PC-9 (cell line): ENCODE results near the gene STX1A.

Experiments
- EZH2 ChIP-seq: fragments of 200-600 bp; sonication (generic); IDR thresholded peaks from 2 replicates; pipeline ENCODE4 v1.8.0; 2017; ENCODE audit warnings: antibody characterized with exemption, low read depth
- TF ChIP-seq, protein P1 (sequence below): fragments of 200-600 bp; sonication (generic); conservative IDR thresholded peaks from 2 replicates; pipeline ENCODE4 v1.6.1; 2017; ENCODE audit warnings: mixed run types, antibody characterized with exemption, mild to moderate bottlenecking, moderate library complexity

DNA sequence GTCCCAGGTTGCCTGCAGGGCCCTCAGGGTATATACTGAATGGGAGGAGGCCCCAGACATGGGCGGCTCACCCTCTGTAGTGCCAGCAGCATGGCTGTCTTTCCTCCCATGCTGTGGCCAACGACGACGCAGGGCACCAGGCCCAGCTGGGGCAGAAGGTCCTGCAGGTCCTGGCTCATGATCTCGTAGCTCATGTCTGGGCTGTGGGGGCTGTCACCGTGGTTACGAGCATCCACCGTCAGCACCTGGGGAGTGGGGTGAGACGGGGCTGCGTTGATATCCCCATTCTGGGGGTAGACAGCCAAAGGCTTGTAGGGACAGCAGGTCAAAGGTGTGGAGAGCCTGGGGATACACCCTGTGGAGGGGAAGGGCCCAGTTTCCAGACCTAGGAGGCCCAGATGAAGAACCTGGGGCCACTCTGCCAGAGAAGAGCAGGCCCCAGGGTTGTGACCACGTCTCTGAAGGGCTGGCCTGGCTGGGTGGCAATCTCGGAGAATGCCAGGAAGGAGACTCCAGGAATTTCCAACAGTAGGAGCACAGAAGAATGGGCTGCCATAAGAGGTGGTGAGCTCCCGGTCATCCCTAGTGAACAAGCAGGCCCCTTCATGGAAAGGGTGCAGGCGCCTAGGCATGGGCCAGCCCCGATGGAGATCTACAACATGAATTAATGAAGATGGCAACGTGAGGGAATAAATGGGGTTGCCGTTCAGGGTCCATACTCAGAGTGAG, 18.2 kb upstream of the STX1A start:
- TF ChIP-seq, protein P1, sequence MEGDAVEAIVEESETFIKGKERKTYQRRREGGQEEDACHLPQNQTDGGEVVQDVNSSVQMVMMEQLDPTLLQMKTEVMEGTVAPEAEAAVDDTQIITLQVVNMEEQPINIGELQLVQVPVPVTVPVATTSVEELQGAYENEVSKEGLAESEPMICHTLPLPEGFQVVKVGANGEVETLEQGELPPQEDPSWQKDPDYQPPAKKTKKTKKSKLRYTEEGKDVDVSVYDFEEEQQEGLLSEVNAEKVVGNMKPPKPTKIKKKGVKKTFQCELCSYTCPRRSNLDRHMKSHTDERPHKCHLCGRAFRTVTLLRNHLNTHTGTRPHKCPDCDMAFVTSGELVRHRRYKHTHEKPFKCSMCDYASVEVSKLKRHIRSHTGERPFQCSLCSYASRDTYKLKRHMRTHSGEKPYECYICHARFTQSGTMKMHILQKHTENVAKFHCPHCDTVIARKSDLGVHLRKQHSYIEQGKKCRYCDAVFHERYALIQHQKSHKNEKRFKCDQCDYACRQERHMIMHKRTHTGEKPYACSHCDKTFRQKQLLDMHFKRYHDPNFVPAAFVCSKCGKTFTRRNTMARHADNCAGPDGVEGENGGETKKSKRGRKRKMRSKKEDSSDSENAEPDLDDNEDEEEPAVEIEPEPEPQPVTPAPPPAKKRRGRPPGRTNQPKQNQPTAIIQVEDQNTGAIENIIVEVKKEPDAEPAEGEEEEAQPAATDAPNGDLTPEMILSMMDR, result no peak
- TF ChIP-seq EZH2, result no peak
